Tibial artery (tissue), 4 donors: ENCODE results near the gene TDO2.
A peak's percentile ranks its signal among the peaks of the same experiment; 100 is the strongest.

Experiments used
- DNase-seq, 2 donors: peaks; one replicate each; pipeline ENCODE4 v3.0.0-alpha.2; 2019
- H3K27ac ChIP-seq, 2 donors: fragments of 200-600 bp; sonication (generic) in 1 of 2; 1 replicate in 1 of 2; 2 replicates in 1 of 2; pipeline ENCODE4 v1.5.1; 2018 to 2019; ENCODE audit warnings: mild to moderate bottlenecking in 1 of 2
- H3K27me3 ChIP-seq, 2 donors: fragments of 200-600 bp; sonication (generic) in 1 of 2; one replicate each; pipeline versions ENCODE4 v1.5.1 to v1.6.0; 2016 to 2019
- H3K36me3 ChIP-seq, 3 donors: fragments of 200-600 bp; sonication (generic) in 2 of 3; one replicate each; pipeline ENCODE4 v1.5.1; 2016 to 2019; ENCODE audit warnings: mild to moderate bottlenecking in 2 of 3
- H3K4me1 ChIP-seq, 4 donors: fragments of 200-600 bp; sonication (generic) in 2 of 4; 1 replicate in 3 of 4; 2 replicates in 1 of 4; pipeline ENCODE4 v1.5.1; 2016 to 2019
- H3K4me3 ChIP-seq, 2 donors: fragments of 200-600 bp; sonication (generic) in 1 of 2; 1 replicate in 1 of 2; 2 replicates in 1 of 2; pipeline ENCODE4 v1.5.1; 2018 to 2019; ENCODE audit warnings: mild to moderate bottlenecking in 2 of 2
- H3K9me3 ChIP-seq, 3 donors: fragments of 200-600 bp; sonication (generic) in 1 of 3; one replicate each; pipeline ENCODE4 v1.5.1; 2016 to 2019
- CTCF ChIP-seq, 2 experiments: fragments of 200-600 bp in 1 of 2; fragments of 450-650 bp in 1 of 2; IDR thresholded peaks; one replicate each; pipeline ENCODE4 v1.5.1; 2017 to 2019; ENCODE audit warnings: antibody characterized with exemption in 2 of 2, mild to moderate bottlenecking in 1 of 2, moderate library complexity in 1 of 2
- intact Hi-C: fragments of 100-400 bp; cut with DNase I; formaldehyde crosslinking; loops from one replicate; pipeline ENCODE4 v1.15.0; 2023; ENCODE audit warnings: low total_unique reads

The TDO2 gene

DNA sequence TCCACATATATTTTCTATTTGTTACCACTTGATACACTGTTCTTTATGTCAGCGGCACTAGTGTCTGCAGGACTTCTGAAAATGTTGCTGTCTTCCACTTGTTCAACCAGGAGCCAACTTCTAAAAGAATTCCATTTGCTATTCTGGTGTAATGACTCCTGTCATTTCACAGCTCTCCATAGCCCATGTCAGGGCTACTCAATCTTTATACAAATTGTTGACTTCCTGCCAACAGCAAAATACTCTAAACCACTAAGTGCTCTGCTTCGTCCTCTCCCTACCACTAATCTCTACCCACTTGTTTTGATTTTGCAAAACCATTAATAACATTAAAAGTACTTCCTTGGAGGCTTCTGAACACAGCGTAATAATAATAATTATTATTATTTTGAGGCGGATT lies 43.0 kb downstream of the TDO2 start:
- no peaks in the 10 kb centered on the region for H3K9me3 ChIP-seq
- intact Hi-C loops: no loop called here
- peaks cover 0 to 7% (median 5%) of the 10 kb centered on the region in 3 donors for H3K36me3 ChIP-seq
- DNase-seq: no peak
- H3K27ac ChIP-seq: no peak overlapping the region
- H3K4me3 ChIP-seq: no peak overlapping the region
- no peaks in the 10 kb centered on the region for H3K27me3 ChIP-seq
- no peak for TF ChIP-seq CTCF (IDR thresholded peaks at IDR 0.05)
- H3K4me1 ChIP-seq: no peaks in the 10 kb centered on the region

DNA sequence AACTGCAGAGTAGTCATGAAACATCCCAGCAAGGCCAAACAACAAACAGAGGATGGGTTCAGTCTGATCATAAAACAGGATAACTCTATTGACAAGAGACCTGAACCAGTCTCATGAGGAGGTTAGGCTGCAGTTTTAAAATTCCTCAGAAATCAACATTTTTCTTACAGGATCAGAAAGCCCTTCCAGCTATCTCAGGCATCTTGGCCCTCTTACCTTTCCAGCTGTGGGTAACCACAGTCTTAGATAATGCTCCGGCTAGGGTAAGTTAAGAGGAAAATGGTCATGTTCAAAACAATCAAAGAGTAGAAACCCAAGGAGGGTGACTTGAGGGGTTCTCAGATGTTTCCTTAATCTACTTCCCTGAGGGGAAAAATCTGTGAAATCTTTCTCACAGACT lies 45.0 kb downstream of the TDO2 start:
- Histone ChIP-seq H3K4me3 (no peak overlapping the region), H3K27me3 (no peaks in the 10 kb centered on the region), H3K36me3 (no peaks in the 10 kb centered on the region), H3K4me1 (peaks cover 0 to 9% (median 5%) of the 10 kb centered on the region in 4 donors), H3K27ac (no peak overlapping the region), H3K9me3 (no peaks in the 10 kb centered on the region)
- no peak for TF ChIP-seq CTCF (IDR thresholded peaks at IDR 0.05)
- DNase-seq: no peak
- intact Hi-C loops: no loop called here

DNA sequence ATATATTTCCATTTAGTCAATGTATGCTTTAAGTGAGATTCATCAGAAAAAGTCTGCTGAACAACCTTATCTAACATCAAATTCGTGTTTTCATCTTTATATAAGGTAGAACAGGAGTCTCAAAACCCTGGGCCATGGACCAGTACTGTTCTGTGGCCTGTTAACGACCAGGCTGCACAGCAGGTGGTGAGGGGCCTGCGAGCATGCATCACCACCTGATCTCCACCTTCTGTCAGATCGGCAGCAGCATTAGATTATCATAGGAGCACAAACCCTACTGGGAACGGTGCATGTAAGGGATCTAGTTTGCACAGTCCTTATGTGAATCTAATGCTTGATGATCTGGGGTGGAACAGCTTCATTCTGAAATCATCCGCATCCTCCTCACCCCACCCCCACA lies 47.0 kb downstream of the TDO2 start:
- H3K36me3 ChIP-seq: no peaks in the 10 kb centered on the region
- H3K4me3 ChIP-seq: no peak overlapping the region
- H3K4me1 ChIP-seq: peaks cover 0 to 13% (median 5%) of the 10 kb centered on the region in 4 donors
- no peaks in the 10 kb centered on the region for H3K9me3 ChIP-seq
- intact Hi-C loops: loop anchor here (5.0 to 10.0 kb wide), 3 partner anchors 138 to 546 kb away; no protein-coding TSS in a partner anchor
- H3K27me3 ChIP-seq: no peaks in the 10 kb centered on the region
- no peak for DNase-seq
- H3K27ac ChIP-seq: no peak overlapping the region
- TF ChIP-seq CTCF (IDR thresholded peaks at IDR 0.05): no peak

GRCh38 chr4:155952501-155952901 lies 49.0 kb downstream of the TDO2 start:
- Histone ChIP-seq H3K27me3 (no peaks in the 10 kb centered on the region), H3K27ac (peak overlapping the region; percentile 94 to 100), H3K4me3 (peak overlapping the region; percentile 92), H3K36me3 (no peaks in the 10 kb centered on the region), H3K4me1 (peaks cover 0 to 13% (median 5%) of the 10 kb centered on the region in 4 donors), H3K9me3 (no peaks in the 10 kb centered on the region)
- DNase-seq: no peak
- intact Hi-C loops: loop anchor here (5.0 to 10.0 kb wide), 3 partner anchors 140 to 548 kb away; no protein-coding TSS in a partner anchor
- TF ChIP-seq CTCF (IDR thresholded peaks at IDR 0.05): no peak

GRCh38 chr4:155953151-155954117 lies 49.9 kb downstream of the TDO2 start, which contains the start of gene CTSO:
Gene CTSO (minus strand): TSS chr4:155953866. CDS start chr4:155953847, 19 bp downstream.
- Histone ChIP-seq H3K4me1 (peaks cover 0 to 13% (median 5%) of the 10 kb centered on the region in 4 donors), H3K36me3 (no peaks in the 10 kb centered on the region), H3K9me3 (no peaks in the 10 kb centered on the region), H3K27me3 (no peaks in the 10 kb centered on the region), H3K27ac (peak within 1 kb of the TSS; percentile 94 to 100), H3K4me3 (peak within 1 kb of the TSS; percentile 92)
- TF ChIP-seq CTCF (IDR thresholded peaks at IDR 0.05): peak; percentile 70
- intact Hi-C loops: loop anchor here (5.0 to 10.0 kb wide), 3 partner anchors 141 to 549 kb away; no protein-coding TSS in a partner anchor
- peak; percentile 80 to 83 for DNase-seq
